GM23248 (cell line): Measurements from ENCODE around the gene ZNF385A. TPM values are rescaled to one million over a fixed set of nuclear protein-coding genes. Genes with fewer than 3 reads are reported as not detected.

Source experiments
- DNase-seq: peaks from one replicate; pipeline ENCODE4 v3.0.0-alpha.2; 2015
- H2AFZ ChIP-seq: fragments of 200-600 bp; sonication (generic); 2 replicates; pipeline ENCODE4 v1.6.1; 2016; ENCODE audit warnings: antibody characterized with exemption
- H3F3A ChIP-seq: fragments of 200-600 bp; sonication (generic); 2 replicates; pipeline ENCODE4 v1.6.1; 2016; ENCODE audit warnings: mild to moderate bottlenecking, antibody characterized with exemption, mixed run types; ENCODE audit not compliant: insufficient read depth
- H3K27ac ChIP-seq: fragments of 200-600 bp; sonication (generic); 2 replicates; pipeline ENCODE4 v1.5.1; 2016; ENCODE audit warnings: mild to moderate bottlenecking
- H3K27me3 ChIP-seq: fragments of 200-600 bp; sonication (generic); replicated peaks from 2 replicates; pipeline ENCODE4 v1.6.1; 2016; ENCODE audit warnings: mild to moderate bottlenecking; ENCODE audit not compliant: insufficient read depth
- H3K36me3 ChIP-seq: fragments of 200-600 bp; sonication (generic); 2 replicates; pipeline ENCODE4 v1.6.1; 2016; ENCODE audit warnings: low read depth, mild to moderate bottlenecking
- H3K4me1 ChIP-seq: fragments of 200-600 bp; sonication (generic); 2 replicates; pipeline ENCODE4 v1.6.1; 2016; ENCODE audit warnings: mild to moderate bottlenecking; ENCODE audit not compliant: insufficient read depth
- H3K4me2 ChIP-seq: fragments of 200-600 bp; sonication (generic); one replicate; pipeline ENCODE4 v1.6.1; 2016; ENCODE audit warnings: mild to moderate bottlenecking; ENCODE audit not compliant: unreplicated experiment
- H3K4me3 ChIP-seq: fragments of 200-600 bp; sonication (generic); 2 replicates; pipeline ENCODE4 v1.5.1; 2016; ENCODE audit warnings: mild to moderate bottlenecking
- H3K79me2 ChIP-seq: fragments of 200-600 bp; sonication (generic); 2 replicates; pipeline ENCODE4 v1.6.1; 2016; ENCODE audit warnings: mild to moderate bottlenecking; ENCODE audit not compliant: insufficient read depth
- H3K9ac ChIP-seq: fragments of 200-600 bp; sonication (generic); 2 replicates; pipeline ENCODE4 v1.6.1; 2016; ENCODE audit warnings: mild to moderate bottlenecking
- H3K9me2 ChIP-seq: fragments of 200-600 bp; sonication (generic); 2 replicates; pipeline ENCODE4 v1.6.1; 2016; ENCODE audit warnings: mixed run types, mild to moderate bottlenecking, moderate library complexity; ENCODE audit not compliant: insufficient read depth
- H3K9me3 ChIP-seq: fragments of 200-600 bp; sonication (generic); one replicate; pipeline ENCODE4 v1.6.1; 2017; ENCODE audit warnings: low read depth
- H4K20me1 ChIP-seq: fragments of 200-600 bp; sonication (generic); 2 replicates; pipeline ENCODE4 v1.6.0; 2016; ENCODE audit not compliant: insufficient read depth
- EZH2 ChIP-seq: fragments of 200-600 bp; sonication (generic); IDR thresholded peaks from 2 replicates; pipeline ENCODE4 v1.6.1; 2018; ENCODE audit warnings: antibody characterized with exemption, mild to moderate bottlenecking; ENCODE audit not compliant: insufficient read depth, poor library complexity, severe bottlenecking
- EZH2phosphoT487 ChIP-seq: fragments of 200-600 bp; sonication (generic); IDR thresholded peaks from 2 replicates; pipeline ENCODE4 v1.6.1; 2018; ENCODE audit warnings: antibody characterized with exemption, moderate library complexity, mild to moderate bottlenecking, low read depth; ENCODE audit not compliant: insufficient read depth
- WGBS, 2 experiments: methylation state at CpG; one replicate each; pipeline ENCODE4 v1.1.6; 2015 to 2017; ENCODE audit warnings: low lambda C conversion rate in 2 of 2, low coverage in 1 of 2; ENCODE audit errors: missing lambda C conversion rate in 2 of 2; 5-methylcytosine and 5-hydroxymethylcytosine counted together
- in situ Hi-C: fragments of 300-500 bp; cut with MboI; formaldehyde crosslinking; loops from 2 replicates; pipeline ENCODE4 v1.15.0; 2020
- polyA plus RNA-seq: library from polyadenylated mRNA; unstranded; fragments of >200 nt; fragmentation: Nextera tagmentation; extraction: Ambion mirVana; gene quantifications from 2 replicates; pipeline ENCODE4 v1.2.1, GENCODE V29; 2016
- total RNA-seq: library from RNA; depleted of rRNA; stranded (reverse); fragments of >200 nt; shearing (Covaris generic); gene quantifications from 2 replicates; pipeline ENCODE4 v1.2.3, GENCODE V29; 2014

The ZNF385A gene
- total and polyA plus RNA-seq, 2 experiments from 2014 or later = 1.8 to 3.1 TPM

DNA sequence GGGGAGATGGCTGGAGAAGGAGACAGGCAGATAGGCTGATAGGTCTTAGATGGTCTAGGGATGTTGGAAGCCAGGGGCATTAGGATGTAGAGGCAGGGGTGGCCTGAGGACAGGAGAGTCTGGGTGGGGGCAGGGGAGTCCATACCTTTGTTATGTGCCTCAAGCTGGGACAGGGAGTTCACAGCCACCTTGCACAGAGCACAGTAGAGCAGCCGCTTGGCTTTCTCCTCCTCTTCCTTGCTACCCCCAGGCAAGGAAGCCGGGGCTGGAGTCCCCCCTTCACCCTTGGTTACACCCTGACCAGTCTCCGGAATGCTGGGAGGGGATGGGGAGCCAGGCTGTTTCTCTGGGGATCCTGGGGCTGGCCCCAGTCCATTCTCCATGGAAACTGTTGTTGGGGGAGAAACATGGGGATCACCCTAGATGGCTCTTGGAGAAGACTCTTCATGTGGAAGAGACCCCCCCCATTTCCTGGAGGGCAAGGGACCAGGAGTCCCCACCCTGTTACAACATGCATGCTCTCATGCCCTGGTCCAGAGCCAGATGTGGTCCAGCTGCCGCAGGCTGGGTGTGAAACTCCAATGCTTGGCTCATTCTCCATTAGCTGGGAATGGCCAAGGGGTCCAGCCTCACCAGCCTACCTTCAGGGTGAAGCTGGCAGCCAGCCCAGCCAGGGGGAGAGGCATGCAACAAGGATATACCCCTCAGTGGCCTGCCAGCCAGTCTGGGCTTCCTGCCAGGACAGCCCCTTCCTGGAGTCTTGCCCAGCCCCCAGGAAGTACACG, 13.0 kb downstream of the ZNF385A start:
- TF ChIP-seq EZH2 = no peak
- no peak for TF ChIP-seq EZH2phosphoT487
- no peak overlapping the region for H3K9ac ChIP-seq
- no peaks in the 10 kb centered on the region for H4K20me1 ChIP-seq
- H3K36me3 ChIP-seq = no peaks in the 10 kb centered on the region
- H3K4me2 ChIP-seq = no peak overlapping the region
- H3K9me3 ChIP-seq = no peaks in the 10 kb centered on the region
- 49 to 54% methylated on average over 5 of the region's 5 CpGs for WGBS, 2 experiments
- no peaks in the 10 kb centered on the region for H3K27me3 ChIP-seq
- no peak overlapping the region for H2AFZ ChIP-seq
- H3K4me3 ChIP-seq = no peak overlapping the region
- H3K9me2 ChIP-seq = no peaks in the 10 kb centered on the region
- H3F3A ChIP-seq = peaks cover 18% of the 10 kb centered on the region
- no peak for DNase-seq
- no peaks in the 10 kb centered on the region for H3K79me2 ChIP-seq
- in situ Hi-C loops = no loop called here
- H3K4me1 ChIP-seq = peaks cover 15% of the 10 kb centered on the region
- no peak overlapping the region for H3K27ac ChIP-seq

DNA sequence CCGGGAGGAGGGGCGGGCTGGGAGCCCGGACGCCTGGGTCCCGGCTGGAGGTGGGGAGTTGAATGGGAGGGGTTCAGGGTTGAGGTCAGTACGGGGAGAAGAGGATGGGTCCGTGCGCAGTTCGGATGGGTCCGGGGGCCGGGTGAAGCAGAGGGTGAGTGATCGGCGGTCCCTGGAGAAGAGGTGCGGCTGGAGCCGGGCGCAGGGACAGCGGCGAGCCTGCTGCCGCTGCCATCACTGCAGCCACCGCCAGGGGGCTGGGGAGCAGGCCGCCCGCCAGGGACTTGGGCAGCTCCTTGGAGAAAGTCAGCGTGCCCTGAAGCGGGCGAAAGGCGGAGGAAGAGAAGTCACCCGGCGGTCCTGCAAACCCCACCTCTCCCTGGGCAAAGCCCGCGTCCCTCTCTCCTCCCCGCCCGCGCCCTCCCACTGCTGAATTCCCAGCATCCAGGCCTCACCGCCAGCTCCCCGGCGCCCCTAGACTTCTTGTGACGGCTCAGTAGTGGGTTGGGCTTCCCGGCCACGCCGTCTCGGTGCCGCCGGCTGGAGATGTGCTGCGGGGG, 14.3 kb downstream of the ZNF385A start:
- TF ChIP-seq EZH2 (no peak), EZH2phosphoT487 (no peak)
- Histone ChIP-seq H3K4me3 (peak overlapping the region; percentile 74), H3K9me3 (no peaks in the 10 kb centered on the region), H2AFZ (peak overlapping the region; percentile 69; the same call in 1 of the 2 replicates), H3K36me3 (no peaks in the 10 kb centered on the region), H3K27me3 (no peaks in the 10 kb centered on the region), H3K79me2 (no peaks in the 10 kb centered on the region), H3F3A (peaks cover 18% of the 10 kb centered on the region), H3K4me1 (peaks cover 15% of the 10 kb centered on the region), H4K20me1 (no peaks in the 10 kb centered on the region), H3K27ac (no peak overlapping the region), H3K9ac (peak overlapping the region; percentile 68), H3K9me2 (no peaks in the 10 kb centered on the region), H3K4me2 (peak overlapping the region; percentile 79)
- in situ Hi-C loops = no loop called here
- 2 to 3% methylated on average over 23 to 36 of the region's 44 CpGs for WGBS, 2 experiments
- DNase-seq = peak; percentile 92

GRCh38 chr12:54369597-54370131, 14.9 kb downstream of the ZNF385A start:
- TF ChIP-seq EZH2phosphoT487 (no peak), EZH2 (no peak)
- H3K4me2 ChIP-seq = peak overlapping the region; percentile 79
- no peaks in the 10 kb centered on the region for H4K20me1 ChIP-seq
- H3K79me2 ChIP-seq = no peaks in the 10 kb centered on the region
- H3K4me1 ChIP-seq = peaks cover 15% of the 10 kb centered on the region
- peak overlapping the region; percentile 68 for H3K9ac ChIP-seq
- H3K9me2 ChIP-seq = no peaks in the 10 kb centered on the region
- no peaks in the 10 kb centered on the region for H3K36me3 ChIP-seq
- H3K27me3 ChIP-seq = no peaks in the 10 kb centered on the region
- H2AFZ ChIP-seq = peak overlapping the region; percentile 87
- peak; percentile 35 for DNase-seq
- no peak overlapping the region for H3K27ac ChIP-seq
- H3K9me3 ChIP-seq = no peaks in the 10 kb centered on the region
- 6% methylated on average over 13 to 21 of the region's 21 CpGs for WGBS, 2 experiments
- in situ Hi-C loops = no loop called here
- peaks cover 18% of the 10 kb centered on the region for H3F3A ChIP-seq
- H3K4me3 ChIP-seq = peak overlapping the region; percentile 74

DNA sequence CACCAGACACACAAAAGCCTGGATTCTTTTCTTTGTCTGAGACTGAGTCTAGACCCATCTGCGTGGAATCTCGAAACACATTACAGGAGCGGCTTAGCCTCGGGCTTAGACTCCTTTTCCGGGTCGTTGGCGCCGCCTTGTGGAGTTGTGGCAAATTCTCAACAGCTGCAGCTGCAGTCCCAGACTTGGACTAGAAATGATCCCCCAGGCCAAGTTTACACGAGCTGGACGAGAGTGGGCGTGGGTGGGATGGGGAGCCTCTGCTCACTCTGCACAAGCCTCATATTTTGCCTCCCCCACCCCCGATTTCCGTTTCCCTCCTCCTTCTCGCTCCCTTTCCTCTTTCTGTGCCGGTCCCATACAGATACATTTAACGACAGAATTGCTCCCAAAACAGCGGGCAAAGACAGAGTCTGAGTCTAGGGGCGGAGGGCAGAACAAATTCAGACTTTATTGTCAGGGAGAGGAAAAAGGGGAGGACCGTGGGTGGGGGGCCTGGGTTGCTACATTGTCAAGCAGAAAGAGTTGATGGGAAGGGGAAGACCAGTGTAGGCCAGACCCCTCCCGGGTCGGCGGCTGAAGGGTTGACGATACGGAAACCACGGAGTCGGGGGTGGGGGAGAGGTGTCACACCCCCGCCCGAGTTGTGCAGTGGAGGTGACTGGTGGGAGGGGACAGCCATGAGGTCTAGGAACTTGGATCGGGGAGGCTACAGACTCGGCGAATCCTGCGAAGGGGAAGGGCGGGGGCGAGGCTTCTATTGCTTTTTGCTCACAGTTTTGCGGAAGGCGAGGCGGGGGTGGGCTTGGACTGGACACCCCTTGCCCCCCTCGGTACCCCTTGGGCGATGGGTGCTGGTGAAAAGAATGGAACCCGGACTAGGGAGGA, 15.6 kb downstream of the ZNF385A start:
- H3K4me3 ChIP-seq = peak overlapping the region; percentile 74
- no peak overlapping the region for H3K27ac ChIP-seq
- WGBS, 2 experiments = 3 to 8% methylated on average over 36 to 40 of the region's 40 CpGs
- H2AFZ ChIP-seq = peak overlapping the region; percentile 87
- H4K20me1 ChIP-seq = no peaks in the 10 kb centered on the region
- H3K9me2 ChIP-seq = no peaks in the 10 kb centered on the region
- peaks cover 18% of the 10 kb centered on the region for H3F3A ChIP-seq
- peak overlapping the region; percentile 50 for H3K9ac ChIP-seq
- in situ Hi-C loops = no loop called here
- no peaks in the 10 kb centered on the region for H3K27me3 ChIP-seq
- peaks cover 15% of the 10 kb centered on the region for H3K4me1 ChIP-seq
- no peak for TF ChIP-seq EZH2
- no peak for TF ChIP-seq EZH2phosphoT487
- no peaks in the 10 kb centered on the region for H3K9me3 ChIP-seq
- no peaks in the 10 kb centered on the region for H3K79me2 ChIP-seq
- H3K4me2 ChIP-seq = peak overlapping the region; percentile 79
- H3K36me3 ChIP-seq = no peaks in the 10 kb centered on the region
- peak; percentile 95 for DNase-seq
